Measurements from ENCODE around the gene FANCC. TPM values are rescaled to one million over a fixed set of nuclear protein-coding genes. Genes with fewer than 3 reads are reported as not detected.

FANCC gene
- total RNA-seq, 1 experiment from 2014 or later, result 19.4 TPM

GRCh38 chr9:95142315-95142714 is 175.2 kb downstream of the FANCC start:
- DNase-seq (ENCODE audit: low read depth, low spot score) (no peak), ATAC-seq (no peak)
- H3K9ac ChIP-seq (ENCODE audit: low read length), result no peak overlapping the region
- no peaks in the 10 kb centered on the region for H3K27me3 ChIP-seq (ENCODE audit: insufficient read depth, low read length)
- TF ChIP-seq MAX (IDR thresholded peaks at IDR 0.05), result no peak
- no peak for TF ChIP-seq EGR1 (IDR thresholded peaks at IDR 0.05; ENCODE audit: low read depth)
- no peak for TF ChIP-seq ZNF274 (IDR thresholded peaks at IDR 0.05; ENCODE audit: low read depth, low read length)
- TF ChIP-seq ZFX (IDR thresholded peaks at IDR 0.05), result no peak
- no peak for TF ChIP-seq REST (IDR thresholded peaks at IDR 0.05; ENCODE audit: low read depth)
- TF ChIP-seq YY1 (IDR thresholded peaks at IDR 0.05; ENCODE audit: extremely low read depth, insufficient replicate concordance, low read depth, low read length), result no peak
- no peak for TF ChIP-seq JUND (IDR thresholded peaks at IDR 0.05)
- no peak for TF ChIP-seq TCF7L2 (IDR thresholded peaks at IDR 0.05; ENCODE audit: borderline replicate concordance, extremely low read depth, insufficient read depth, insufficient read length)
- TF ChIP-seq CBX3 (IDR thresholded peaks at IDR 0.05; ENCODE audit: low read depth), result no peak
- no peak for TF ChIP-seq RAD21 (IDR thresholded peaks at IDR 0.05; ENCODE audit: low read depth)
- no peak for TF ChIP-seq POLR2A (IDR thresholded peaks at IDR 0.05; ENCODE audit: borderline replicate concordance, extremely low read depth, insufficient read depth, insufficient read length)
- no peak for TF ChIP-seq CTCF (IDR thresholded peaks at IDR 0.05 in 2 of 3, conservative IDR thresholded peaks at IDR 0.05 in 1 of 3; ENCODE audit: borderline replicate concordance in 1 of 3, insufficient read depth in 1 of 3, low read depth in 2 of 3, low read length in 2 of 3)
- TF ChIP-seq POLR2AphosphoS5 (IDR thresholded peaks at IDR 0.05; ENCODE audit: low read depth, low read length), result no peak
- TF ChIP-seq ELF1 (IDR thresholded peaks at IDR 0.05; ENCODE audit: borderline replicate concordance, low read depth), result no peak
- H3K79me2 ChIP-seq (ENCODE audit: insufficient read depth, low read length), result no peaks in the 10 kb centered on the region
- H4K20me1 ChIP-seq (ENCODE audit: insufficient read depth), result no peaks in the 10 kb centered on the region
- no peak overlapping the region for H3K4me3 ChIP-seq (replicated peaks in 1 of 2; ENCODE audit: low read depth in 1 of 2, low read length in 2 of 2)
- no peak overlapping the region for H2AFZ ChIP-seq (ENCODE audit: low read depth, low read length, poor library complexity, severe bottlenecking)
- no peak overlapping the region for H3K4me2 ChIP-seq (ENCODE audit: low read length)
- POLR2A ChIA-PET, result no interaction called here
- no peaks in the 10 kb centered on the region for H3K9me2 ChIP-seq (ENCODE audit: insufficient read depth)
- BruUV-seq (replicated peaks), result no TSS peak
- H3K27ac ChIP-seq (ENCODE audit: low read depth, low read length), result no peak overlapping the region
- intact Hi-C loops (cut with micrococcal nuclease), result no loop called here
- H3K4me1 ChIP-seq (ENCODE audit: control insufficient read depth in 1 of 2, insufficient read depth in 2 of 2, low read length in 2 of 2), result no peaks in the 10 kb centered on the region
- no peaks in the 10 kb centered on the region for H3K9me3 ChIP-seq (ENCODE audit: control insufficient read depth in 1 of 2, insufficient read depth in 1 of 2, low read depth in 1 of 2, low read length in 2 of 2)
- CTCF ChIA-PET, result interaction anchor here (0.7 kb wide), 1 partner anchor 88 kb away, joined by 4 read pairs; no protein-coding TSS in a partner anchor
- no peaks in the 10 kb centered on the region for H3K36me3 ChIP-seq (ENCODE audit: control insufficient read depth in 1 of 2, insufficient read depth in 2 of 2, low read length in 2 of 2)
- RAD21 ChIA-PET (ENCODE audit: low non-redundant PET in 1 of 2, low total read pairs in 2 of 2, uncharacterized antibody in 2 of 2, unreplicated experiment in 2 of 2), result no interaction called here
